SW480 (cell line): ENCODE results near the gene TSPAN9.

Experiments
- DNase-seq: peaks from one replicate; pipeline ENCODE4 v3.0.0-alpha.2; 2016; ENCODE audit warnings: low spot score

TSPAN9 gene

DNA sequence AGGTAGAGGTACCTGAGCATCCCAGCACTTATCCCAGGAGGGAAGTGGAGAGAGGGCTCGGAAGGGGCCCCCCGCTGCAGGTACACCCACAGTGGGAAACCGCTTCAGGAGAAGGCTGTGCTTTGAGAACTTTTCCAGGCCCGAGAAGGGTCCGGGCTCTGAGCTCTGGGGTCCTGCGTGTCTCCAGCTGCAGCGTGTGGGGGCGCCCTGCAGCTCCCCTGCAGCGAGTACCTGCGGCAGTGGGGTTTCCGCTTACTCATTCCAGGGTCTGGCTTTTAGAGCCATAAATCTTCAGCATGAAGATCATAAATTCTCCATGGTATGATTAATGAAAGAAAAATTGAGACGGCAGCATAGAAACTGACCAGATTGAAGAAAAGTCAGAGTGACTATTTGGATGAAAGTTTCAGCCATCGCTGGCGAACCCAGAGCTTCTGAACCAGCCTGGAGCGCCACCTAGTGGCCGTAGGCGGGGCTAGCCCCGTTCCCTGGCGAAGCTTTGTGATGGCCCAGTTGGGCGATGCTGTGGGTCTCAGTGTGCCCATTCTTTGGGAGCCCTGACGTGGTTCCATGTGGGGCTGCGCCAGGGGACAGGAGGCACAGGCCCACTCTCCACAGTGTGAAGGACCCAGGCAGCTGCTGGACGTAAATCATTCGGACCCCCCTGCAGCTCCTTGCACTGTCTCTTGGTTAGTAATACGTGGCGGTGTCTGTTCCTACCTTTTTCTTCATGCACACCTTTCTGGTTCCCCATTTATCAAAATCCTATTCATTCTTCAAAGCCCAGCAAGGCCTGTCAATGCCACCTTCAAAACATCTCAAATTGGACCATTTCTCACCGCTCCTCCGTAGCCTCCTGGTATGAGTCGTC is 198.2 kb downstream of the TSPAN9 start:
- peak; percentile 57 for DNase-seq

DNA sequence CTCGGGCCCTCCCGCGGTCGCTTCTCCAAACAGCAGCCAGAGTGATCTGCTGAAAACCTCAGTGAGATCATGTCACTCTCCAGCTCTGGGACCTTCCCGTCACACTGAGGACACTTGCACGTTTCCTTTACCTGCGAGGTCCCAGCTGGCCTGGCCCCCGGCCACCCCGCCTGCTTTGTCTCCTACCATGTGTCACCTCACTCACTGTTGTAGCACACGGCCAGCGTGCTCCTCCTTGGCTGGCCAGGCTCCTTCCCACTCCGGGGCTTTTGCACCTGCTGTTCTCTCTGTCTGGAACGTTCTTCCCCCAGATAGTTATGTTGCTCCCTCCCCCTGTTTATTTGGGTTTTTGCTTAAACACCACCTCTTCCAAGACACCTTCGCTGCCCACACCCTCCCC is 199.0 kb downstream of the TSPAN9 start:
- DNase-seq, result no peak

DNA sequence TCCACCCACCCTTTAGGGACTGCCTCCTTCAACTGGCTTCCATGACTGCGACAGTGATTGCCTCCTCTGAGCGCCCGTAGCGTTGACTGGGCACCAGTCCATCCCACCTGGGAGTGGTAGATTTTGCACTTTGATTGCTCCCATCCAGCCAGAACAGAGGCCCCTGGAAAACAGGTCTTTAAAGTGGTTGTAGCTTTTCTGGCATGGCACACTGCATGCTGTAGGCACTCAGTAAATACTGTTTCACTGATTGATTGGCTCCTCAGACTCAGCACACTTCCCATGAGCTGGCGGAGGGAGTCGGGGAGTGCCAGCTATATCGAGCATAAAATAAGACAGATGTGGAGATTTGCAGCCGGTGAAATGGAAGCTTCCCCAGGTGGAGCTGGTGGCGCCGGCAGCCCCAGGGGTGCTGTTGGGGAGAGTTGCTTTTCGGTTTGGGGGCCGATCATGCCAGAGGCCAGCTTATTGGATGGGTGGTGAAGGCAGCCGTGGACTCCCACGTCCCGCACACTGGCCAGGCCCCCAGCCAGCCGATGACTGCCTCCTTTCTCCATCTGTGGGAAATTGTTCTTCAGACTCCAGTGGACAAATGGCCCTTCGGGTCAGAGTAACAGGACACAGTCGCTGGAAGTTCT is 200.2 kb downstream of the TSPAN9 start:
- DNase-seq, result no peak

DNA sequence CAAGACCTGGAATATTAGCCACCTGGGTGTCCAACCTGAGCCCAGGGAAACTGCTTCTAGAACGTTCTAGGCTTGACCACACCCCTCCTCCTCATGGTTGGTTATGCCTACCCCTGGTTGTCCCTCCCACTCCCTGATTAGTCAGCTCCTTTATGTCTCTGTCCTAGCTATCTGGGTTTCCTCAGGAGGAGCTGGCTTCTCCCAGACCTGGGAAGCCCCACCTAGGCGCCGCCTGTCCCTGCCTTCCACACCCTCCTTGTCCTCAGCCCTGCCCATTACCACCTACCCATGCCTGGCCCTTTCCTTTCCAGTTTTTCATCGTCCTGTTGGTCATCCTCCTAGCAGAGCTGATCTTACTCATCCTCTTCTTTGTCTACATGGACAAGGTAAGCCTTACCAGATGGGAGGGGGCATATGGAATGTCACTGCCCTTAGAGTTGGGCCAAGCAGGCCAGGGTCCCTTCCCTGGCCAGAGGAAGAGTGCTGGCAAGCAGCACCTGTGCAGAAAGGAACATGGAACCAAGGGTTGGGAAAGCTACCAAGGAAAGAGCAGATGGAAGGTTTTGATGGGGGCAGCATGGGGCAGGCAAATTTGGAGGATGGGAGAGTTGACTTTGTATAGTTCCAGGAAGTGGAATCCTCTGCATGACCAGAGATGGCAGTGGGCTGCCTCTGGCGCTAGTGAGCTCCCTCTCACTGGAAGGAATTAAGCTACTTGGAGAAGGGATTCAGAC is 201.7 kb downstream of the TSPAN9 start:
- DNase-seq, result no peak

DNA sequence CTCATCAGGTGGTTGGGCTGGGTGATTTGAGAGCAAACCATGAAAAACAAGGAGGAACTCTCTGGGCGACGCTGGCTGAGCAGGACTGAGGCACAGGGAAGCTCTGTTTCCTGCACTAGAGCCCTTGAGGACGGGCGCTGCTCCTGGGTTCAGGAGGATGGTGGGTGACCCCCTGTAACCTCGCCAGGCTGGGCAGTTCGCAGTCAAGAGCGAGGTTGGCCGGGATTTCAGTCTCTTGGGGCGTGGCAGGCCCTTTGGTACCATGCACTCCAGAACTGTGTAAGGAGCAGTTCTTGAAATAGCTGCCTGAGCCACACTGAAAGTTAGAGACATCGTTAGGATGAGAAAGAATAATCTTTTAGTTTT is 202.2 kb downstream of the TSPAN9 start:
- DNase-seq, result no peak

DNA sequence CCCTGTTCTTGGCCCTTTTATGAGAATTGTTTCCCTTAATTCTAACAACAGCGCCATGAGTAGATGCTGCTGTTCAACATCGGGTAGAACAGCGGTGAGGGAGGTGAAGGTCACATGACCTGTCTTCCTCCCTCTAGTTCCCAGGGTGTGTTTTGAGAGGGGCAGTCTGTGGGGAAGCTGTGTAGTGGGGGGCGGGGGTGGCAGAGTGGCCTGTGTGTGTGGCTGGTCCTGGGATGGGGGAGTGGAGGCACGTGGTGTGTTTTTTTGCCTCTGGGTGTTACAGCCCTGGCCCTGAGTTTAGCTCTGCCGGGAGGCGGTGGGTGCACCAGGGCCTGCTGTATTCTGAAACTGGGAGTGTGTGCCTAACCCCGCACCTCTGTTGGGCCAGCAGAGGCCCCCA is 202.7 kb downstream of the TSPAN9 start:
- no peak for DNase-seq

DNA sequence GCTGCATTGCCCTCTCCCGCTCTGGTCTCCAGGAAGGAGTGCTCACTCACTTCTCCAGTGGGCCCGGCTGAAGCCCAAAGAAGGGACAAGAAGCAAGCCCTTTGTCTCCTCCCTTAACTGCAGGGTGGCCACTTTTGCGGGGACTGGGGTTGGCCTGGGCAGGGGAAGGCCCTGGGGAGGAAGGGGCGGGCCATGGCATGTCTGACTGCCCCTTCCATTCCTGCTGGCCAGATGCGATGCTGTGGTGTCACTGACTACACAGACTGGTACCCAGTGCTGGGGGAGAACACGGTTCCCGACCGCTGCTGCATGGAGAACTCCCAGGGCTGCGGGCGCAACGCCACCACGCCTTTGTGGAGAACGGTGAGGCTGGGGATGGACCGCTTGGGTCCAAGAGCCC is 203.8 kb downstream of the TSPAN9 start:
- DNase-seq, result no peak

DNA sequence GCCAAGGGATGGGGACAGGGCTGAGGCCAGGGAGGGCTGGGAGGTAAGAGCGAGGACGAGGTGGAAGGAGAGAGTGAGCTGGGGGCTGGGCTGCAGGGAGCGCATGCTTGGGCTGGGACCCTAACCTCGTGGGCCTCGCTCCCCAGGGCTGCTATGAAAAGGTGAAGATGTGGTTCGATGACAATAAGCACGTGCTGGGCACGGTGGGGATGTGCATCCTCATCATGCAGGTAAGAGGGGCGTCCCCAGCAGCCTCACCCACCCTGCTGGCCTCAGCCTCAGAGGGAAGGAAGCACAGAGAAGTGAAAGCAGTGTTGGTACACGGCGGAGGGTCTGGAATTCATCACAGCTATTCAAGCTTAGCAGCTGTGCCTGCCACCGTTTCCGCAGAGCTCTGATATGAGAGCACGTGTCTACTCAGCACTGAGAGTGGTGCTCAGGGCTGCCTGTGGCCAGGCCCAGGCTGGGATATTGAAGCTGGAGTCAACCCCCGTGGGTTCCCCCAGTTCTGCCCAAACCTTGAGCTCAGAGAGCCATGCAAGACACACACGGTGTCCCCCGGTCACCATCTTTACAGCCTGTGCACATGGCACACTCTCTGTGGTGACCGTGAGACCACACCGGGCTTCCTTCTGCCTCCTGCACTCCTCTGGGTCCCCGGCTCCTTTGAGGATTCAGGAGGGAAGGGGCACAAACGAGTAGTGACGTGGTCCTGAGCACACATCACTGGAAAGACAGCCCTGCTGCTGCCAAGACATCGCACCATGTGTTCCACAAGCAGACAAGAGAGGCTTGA is 204.6 kb downstream of the TSPAN9 start:
- no peak for DNase-seq

DNA sequence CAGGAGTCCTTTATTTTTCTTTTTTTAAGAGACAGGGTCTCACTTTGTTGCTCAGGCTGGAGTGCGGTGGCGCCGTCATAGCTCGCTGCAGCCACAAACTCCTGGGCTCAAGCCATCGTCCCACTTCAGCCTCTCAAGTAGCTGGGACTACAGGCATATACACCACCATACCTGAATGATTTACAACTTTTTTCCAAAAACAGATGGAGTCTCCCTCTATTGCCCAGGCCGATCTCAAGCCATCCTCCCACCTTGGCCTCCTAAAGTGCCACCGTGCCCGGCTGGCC is 205.1 kb downstream of the TSPAN9 start:
- no peak for DNase-seq

DNA sequence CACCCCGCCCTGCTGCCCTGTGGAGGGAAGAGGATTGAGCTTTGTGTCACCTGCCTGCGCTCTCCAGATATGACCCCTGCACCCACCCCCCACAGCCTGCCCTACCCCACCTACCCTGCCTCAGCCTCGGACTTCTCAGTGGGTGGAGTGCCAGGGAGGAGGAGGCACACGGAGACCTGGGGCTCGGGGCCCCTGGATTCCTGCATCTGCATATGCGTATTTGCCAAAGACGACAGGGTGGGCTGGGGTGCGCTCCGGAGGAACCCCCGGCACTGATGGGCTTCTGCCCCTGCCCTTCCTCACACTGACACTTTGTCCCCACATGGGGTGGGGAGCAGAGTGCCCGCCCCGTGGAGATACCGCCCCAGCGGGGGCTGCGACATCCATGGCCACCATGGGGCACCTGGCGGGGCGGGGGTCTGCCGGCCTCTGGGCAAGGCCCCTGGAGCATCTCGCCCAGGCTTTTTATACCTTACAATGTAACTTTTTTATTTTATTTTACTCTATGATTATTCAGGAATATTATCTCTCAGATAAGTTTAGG is 206.0 kb downstream of the TSPAN9 start:
- DNase-seq, result no peak

DNA sequence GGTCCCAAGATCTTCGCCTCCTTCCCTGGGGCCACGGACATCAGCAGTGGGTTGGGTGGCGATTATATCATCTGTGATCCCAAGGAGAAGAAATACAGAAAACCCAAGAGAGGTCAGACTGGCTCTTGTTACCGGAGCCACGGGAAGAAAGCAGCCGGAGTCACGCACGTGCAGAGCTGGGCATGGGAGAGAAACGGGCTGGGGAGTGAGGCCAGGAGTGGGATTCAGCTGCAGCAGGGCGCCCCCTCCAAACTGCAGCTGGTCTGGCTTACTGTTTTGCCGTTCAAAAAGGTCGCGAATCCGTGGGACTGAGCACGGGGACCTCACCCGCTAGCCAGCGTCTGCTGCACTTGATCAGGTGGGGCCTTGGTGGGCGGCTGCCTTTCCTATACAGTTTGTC is 207.2 kb downstream of the TSPAN9 start:
- DNase-seq, result no peak

DNA sequence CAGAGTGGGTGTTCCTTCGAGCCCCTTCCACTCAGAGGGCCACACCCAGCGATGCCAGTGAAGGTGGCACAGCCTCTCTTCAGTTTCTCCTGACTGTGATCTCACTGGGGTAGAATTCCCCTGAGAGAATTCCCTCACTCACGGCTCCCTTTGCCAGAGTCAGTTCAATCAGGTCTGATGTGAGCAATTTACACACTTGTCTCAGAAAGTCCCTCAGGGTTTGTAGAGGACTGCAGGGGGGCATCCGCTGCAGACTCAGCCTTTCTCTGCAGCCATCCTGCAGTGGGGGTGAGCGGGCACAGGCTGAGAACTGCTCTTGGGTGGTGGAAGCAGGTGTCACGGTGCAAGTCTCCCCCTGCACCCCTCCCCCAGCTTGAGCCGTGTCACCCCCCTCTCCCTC is 208.4 kb downstream of the TSPAN9 start:
- no peak for DNase-seq

DNA sequence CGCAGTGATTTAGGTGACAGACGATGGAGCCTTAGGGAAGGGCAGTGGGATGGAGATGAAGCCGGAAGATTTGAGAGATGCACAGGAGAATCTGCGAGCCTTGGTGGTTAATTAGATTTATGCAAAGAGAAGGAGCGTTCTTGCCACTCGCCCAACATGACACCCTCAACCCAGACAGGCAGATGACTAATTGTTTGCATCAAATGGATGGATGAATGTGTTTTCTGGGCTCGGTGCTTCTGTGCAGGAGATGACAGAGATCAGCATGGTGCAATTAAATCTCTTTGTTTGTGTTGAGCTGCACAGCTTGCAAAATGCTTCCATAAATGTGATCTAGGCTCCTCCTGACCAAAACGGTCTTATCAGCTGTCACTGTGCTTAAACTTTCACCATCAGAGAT is 211.5 kb downstream of the TSPAN9 start:
- no peak for DNase-seq

DNA sequence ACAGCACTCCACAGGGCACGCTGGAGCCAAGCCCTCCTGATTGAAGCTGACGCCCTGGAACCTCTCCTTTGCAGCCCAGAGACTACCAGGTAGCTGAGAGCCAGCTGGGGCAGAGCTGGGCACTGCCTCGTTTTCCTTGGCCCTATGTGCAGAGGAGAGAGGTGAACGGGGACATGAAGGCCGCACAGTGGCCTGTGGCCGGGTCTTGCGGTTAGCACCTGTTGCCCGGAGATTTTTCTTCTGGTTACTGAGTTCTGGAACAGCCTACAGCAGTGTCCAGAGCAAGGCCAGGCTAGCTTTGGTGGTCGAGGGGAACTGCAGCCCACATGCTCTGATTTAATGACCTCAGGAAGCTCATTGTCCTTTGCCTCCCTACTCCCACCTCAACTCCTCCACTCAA is 212.5 kb downstream of the TSPAN9 start:
- no peak for DNase-seq

DNA sequence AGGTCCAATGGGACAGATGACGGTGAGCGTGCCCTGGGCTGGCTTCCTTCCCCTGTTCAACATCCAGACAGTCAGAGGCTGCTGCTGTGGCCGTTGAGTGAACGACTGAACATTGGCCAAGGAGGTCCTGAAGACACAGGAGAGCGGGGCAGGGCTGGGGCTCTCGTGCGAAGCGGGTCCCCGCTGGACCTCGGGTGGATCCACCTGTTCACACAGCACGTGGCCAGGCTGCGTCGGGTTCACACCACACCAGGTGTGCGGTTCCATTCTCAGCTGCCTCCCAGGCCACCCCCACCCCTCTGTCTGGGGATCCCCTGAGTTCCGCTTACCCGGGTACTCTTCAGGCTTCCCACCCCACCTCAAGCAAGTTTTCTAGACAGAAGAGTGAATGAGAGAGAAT is 214.8 kb downstream of the TSPAN9 start:
- no peak for DNase-seq

DNA sequence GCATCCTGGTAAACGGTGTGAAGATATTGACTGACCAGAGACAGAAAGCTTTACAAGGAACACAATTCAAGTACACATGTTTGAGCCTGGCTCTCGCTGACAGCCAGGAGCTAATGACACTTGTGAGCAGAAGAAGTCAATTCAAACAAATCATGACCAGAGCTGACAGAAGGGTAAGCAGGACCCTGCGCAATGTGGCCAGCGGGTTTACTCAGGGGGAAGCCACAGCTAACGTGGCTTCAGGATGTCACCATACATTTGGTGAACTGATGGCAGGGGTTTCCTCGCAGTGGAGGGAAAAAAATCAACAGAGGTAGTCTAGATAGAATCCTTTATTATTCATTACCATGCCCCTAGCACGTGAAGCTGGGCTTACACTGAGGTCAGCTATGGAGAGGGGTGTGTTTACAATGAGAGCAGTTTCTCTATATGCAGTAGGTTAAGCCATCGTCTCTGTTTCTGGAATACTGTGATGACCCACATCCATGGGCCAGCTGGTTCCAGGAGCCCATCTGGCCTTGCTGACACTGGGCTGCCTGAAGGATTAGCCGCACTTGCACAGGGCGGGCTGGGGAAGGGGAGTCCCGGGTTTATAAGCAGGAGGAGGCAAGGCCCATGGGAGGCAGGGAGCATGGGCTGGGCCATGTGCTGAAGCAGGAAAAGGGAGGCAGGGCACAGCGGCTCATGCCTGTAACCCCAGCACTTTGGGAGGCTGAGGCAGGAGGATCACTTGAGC is 215.7 kb downstream of the TSPAN9 start:
- DNase-seq, result no peak

DNA sequence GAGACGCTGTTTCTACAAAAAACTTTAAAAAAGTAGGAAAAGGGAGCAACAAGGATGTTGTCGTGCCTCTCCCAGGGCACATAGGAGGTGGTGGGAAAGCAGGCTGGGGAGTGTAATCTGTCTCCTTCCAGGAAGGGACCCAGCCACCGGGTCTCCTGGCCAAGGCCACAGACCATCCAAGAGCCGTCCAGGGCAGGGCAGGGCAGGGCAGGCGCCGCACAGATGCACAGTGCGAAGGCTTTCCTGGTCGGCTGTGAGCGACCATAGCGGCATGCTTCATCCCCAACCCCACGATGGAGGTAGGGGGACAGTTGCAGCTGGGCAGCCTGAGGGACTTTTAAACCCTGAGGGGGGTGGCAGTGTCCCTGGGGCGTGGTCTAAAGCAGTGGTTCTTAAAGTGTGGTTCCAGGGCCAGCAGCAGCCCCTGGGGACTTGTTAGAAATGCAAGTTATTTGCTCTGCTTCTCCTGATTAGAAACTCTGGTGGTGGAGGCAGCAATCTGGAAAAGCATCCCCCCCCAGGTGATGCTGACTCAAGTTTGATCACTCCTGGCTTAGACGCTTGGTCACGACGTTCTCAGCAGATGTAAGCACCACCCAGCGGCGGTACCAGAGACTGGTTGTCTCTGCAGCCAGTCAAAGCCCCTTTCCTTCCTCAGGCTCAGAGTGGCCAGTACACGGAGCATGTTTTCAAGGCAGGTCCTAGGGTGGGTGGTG is 216.4 kb downstream of the TSPAN9 start:
- no peak for DNase-seq

DNA sequence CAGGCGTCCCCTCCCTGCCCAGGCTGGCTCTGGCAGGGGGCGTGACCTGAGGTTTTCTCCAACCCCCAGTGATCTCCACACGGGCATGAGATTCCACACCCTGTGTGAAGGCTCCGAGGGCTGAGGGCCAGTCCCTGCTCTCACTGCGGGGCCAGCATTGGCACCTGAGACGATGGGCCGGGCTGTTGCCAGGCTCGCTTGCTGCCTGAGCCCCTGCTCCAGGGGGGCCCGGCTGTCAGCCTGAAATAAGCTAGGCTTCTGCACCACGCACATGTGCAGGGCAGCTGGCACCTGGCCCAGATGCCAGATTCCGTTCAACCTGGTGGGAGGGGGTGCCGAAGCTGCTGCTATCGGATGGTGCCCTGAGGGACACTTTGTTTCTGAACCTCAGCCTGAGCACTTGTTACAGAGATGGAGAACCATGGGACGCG is 217.3 kb downstream of the TSPAN9 start:
- DNase-seq, result no peak

DNA sequence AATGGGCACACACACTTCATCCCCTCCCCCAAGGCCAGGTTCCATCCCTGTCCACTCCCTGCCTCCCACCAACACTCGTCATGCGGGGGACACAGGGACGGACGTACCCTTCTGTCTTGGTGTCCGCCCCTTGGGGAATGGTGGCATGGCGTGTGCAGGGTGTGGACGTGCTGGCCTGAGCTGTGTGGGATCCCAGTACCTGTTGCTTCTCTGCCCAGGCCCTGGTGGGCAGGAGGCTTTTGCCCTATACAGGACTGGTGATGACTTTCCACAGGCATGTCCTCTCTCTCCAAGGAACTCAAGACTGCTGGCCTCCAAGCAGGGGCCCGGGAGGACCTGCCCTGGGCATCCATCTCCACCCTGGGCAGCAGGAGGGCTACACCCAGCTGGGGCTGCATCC is 218.0 kb downstream of the TSPAN9 start:
- DNase-seq, result no peak

DNA sequence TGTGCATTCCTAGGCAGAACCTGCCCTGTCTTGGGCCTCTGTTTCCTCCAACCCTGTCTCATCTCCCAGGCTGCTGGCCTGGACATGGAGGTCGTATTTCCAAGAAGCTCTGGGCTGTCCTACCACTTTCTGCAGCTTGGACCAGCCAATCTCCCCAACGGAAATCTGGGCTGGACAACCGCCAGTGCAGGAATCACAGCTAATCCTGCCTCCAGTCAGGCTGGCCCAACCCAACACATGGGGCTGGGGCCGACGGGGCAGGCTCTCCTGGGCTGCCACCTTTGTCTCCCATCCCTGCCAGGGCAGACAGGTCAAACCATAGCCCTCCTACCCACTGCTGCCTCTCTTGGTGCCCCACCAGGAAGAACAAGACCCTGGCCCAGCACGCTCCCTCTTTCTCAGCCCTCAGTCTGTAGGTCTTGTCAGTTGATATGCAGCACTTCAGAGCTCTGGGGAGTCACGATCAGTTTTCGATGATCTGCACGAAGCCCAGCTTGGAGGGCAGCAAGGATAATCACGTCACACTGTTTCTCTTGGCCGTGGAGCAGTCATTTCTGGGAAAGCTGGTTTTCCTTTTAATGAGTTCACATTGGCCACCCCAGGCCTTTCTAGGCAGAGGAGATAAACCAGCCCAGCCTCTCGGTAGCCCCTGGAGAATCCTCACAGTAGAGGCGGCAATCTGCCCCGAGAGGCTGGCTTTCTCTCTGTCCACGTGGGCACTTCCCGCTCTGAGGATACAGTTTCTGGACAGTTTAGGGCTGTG is 218.6 kb downstream of the TSPAN9 start:
- DNase-seq, result no peak
